GM12801 (cell line): Measurements from ENCODE around the gene MS4A10.

Experiments used
- TF ChIP-seq, protein P1 (sequence below): IDR thresholded peaks from one replicate; pipeline ENCODE4 v1.5.1; 2011; ENCODE audit warnings: control low read depth; ENCODE audit not compliant: insufficient read length; ENCODE audit errors: extremely low read depth

The MS4A10 gene

DNA sequence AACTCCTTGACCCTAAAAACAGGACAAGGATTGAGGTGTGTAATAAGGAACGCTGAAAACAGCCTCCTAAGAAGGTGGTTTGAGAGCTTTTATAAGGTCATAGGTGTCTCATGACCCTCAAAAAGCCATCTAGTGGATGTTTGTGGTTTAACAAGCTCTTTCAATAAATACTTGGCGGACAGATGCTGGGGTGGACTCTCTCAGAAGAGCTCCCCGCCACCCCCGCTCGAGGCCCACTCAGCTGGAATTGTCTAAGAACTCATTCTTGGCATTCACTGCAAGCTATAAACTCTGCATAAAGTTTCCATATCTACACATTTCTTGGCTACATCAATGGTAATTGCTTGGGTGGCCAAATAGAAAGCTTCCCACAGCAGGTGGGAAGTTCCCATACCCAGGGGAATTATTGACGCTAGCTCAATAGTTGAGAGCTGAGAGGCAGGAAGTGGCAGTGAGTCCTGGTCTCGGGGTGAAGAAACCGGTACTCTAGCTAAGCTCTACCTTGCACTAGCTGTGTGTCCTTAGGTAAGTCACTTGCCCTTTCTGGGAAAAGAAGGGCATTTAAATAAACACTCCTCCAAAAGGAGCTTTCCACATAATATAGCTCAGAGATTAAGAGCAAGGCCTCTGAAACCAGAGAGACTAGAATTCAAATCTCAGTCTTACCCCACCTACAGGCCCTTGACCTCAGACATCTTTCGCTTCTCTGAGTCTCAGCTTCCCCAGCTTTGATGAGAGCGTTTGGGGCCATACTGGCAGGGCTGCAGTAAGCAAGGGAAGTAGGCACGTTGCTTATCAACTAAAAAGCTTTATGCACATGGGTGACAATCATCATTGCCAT lies 22.1 kb upstream of the MS4A10 start:
- TF ChIP-seq, protein P1, sequence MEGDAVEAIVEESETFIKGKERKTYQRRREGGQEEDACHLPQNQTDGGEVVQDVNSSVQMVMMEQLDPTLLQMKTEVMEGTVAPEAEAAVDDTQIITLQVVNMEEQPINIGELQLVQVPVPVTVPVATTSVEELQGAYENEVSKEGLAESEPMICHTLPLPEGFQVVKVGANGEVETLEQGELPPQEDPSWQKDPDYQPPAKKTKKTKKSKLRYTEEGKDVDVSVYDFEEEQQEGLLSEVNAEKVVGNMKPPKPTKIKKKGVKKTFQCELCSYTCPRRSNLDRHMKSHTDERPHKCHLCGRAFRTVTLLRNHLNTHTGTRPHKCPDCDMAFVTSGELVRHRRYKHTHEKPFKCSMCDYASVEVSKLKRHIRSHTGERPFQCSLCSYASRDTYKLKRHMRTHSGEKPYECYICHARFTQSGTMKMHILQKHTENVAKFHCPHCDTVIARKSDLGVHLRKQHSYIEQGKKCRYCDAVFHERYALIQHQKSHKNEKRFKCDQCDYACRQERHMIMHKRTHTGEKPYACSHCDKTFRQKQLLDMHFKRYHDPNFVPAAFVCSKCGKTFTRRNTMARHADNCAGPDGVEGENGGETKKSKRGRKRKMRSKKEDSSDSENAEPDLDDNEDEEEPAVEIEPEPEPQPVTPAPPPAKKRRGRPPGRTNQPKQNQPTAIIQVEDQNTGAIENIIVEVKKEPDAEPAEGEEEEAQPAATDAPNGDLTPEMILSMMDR, result no peak

DNA sequence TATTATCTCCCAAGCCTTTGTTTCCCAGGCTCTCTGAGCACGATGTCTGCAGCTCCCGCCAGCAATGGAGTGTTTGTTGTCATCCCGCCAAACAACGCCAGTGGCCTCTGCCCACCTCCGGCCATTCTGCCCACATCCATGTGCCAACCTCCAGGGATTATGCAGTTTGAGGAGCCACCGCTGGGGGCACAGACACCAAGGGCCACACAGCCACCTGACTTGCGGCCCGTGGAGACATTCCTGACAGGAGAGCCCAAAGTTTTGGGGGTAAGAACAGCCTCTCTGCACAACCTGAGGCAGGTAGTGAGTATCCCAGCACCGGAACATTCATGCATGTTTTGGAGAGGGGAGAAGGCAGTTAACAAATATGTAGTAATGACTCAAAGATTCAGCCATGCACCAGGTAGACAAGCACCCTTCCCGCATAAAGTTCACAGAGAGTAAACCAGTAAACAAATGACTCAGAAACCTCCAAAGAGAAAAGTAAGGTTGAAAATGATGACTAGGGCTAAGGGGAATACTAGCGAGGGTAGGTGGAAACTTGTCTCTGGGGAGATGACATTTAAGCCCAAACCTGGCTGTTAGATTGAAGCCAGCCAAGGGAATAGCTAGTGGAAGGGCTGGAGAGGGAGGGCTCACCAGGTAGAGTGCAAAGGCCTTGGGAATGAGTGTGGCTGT lies 21.3 kb upstream of the MS4A10 start:
- TF ChIP-seq, protein P1, result no peak

DNA sequence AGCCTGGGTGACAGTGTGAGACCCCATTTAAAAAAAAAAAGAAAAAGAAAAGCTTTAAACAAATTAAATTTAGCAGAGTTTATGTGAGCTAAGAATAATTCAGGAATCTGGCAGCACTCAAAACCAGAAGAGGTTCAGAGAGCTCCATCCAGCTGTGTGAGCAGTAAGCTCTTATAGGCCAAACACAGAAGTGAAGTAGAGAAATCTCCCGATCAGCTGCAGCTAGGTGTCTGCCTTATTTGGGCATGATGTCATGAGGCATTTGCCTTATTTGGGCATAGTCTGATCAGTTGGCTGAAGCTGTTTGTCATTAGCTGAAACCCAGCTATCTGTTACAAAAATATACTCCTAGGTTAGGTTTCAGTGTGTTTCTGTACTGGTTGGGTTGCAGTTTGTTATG lies 20.3 kb upstream of the MS4A10 start:
- TF ChIP-seq, protein P1, result no peak

DNA sequence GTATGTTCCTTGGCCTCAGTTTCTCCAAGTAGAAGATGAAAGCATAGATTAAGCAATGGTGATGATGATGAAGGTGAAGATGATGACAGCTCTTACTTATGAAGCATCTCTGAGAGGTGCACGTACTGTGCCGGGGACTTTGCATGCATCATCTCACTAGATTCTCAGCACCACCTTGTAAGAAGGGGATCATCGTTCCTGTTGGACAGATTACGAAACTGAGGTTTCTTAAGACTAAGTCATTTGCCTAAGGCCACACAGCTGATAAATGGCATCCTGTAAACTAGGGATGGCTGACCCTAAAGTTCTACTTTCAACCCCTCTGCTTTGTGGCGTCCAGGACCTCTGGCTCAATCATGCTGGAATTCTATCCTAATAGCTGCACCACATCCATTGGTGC lies 19.8 kb upstream of the MS4A10 start:
- TF ChIP-seq, protein P1, result no peak

DNA sequence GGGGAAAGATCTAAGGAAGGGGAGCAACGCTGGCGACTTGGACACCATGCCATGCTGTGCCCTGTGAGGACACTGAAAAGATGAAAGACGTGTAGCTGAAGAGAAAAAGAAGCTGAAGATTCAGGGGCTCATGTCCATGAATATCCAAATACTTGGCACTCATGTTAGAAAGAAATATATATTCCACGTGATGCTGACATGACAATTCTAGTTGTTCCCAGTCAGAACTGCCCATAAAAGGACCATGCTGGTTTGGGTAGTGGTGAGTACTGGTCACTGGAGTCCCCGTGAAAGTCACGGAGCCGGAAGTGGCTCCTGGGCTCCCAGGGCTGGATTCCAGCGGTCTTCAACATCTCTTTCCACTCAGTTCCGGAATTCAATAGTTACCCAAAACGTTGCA lies 18.6 kb upstream of the MS4A10 start:
- TF ChIP-seq, protein P1, result no peak

DNA sequence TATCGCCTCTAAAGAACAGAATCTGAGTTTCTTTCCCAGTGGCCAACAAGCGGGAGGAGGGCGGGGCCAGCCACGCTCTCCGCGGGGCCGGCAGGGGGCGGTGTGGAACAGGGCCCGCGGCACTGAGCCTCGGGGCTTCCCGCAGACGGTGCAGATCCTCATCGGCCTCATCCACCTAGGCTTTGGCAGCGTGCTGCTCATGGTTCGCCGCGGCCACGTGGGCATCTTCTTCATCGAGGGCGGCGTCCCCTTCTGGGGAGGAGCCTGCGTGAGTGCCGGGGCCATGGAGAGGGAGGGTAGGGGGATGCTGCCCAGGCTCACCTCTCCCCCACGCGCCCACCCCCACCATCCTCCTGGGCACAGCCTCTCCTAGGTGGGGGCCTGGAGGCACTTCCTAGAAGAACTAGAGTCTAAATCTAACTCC lies 17.7 kb upstream of the MS4A10 start:
- TF ChIP-seq, protein P1, result no peak

DNA sequence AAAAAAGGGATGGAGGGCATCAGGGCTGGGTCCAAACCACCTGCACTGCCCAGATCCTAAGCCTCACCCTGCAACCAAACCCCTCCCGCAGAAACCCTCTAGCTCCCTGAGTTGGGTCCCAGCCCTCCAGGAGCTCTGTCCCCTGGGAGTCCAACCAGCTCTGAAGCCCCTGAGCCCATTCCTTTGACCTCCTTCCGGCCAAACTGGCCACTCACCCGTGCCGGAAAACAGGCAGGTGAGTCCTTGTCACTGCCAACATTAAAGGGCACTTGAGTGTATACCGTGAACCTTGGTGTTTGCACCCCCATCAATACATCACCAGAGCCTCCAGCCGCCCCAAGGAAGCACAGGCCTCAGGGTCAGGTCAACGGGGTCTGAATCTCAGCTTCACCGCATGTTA lies 16.9 kb upstream of the MS4A10 start:
- TF ChIP-seq, protein P1, result no peak
